ENCODE data around the gene NTM.

The NTM gene

DNA sequence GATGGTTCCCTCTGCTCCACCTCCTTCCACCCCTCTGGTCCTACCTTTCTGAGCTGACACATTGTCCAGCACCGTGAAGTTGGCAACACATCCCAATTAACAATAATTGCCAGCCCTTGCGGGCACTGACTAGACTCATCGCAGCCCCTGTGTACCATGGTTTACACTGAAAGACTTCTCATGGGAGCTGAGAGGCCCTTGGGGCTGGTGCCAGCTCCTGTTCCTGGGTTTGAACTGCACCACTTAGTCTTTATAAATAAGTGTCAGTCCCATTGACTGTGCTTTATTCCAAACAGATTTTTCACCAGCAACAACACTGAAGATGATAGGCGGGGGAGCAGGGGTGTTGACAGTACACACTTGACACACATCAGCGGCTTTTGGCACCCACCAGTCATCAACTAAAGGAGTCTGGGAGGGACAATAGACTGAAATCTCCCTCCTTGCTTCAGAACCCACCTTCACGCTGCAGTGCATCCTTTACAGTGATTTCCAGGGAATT lies 447.3 kb downstream of the NTM start:
- no peak for DNase-seq (ENCODE audit: low read depth in 1 of 2, low spot score in 1 of 2)
- Histone ChIP-seq H3K27me3 (ENCODE audit: insufficient read depth, poor library complexity, severe bottlenecking) (no peaks in the 10 kb centered on the region), H3K4me3 (replicated peaks; ENCODE audit: insufficient read depth, low read length) (no peak overlapping the region), H3K27ac (replicated peaks) (no peak overlapping the region)
- TF ChIP-seq SPI1 (IDR thresholded peaks at IDR 0.05; ENCODE audit: borderline replicate concordance, low read depth) (no peak), POLR2AphosphoS5 (IDR thresholded peaks at IDR 0.05; ENCODE audit: low read depth) (no peak), GABPA (IDR thresholded peaks at IDR 0.05; ENCODE audit: low read depth) (no peak)
- TF ChIP-seq, protein P1, sequence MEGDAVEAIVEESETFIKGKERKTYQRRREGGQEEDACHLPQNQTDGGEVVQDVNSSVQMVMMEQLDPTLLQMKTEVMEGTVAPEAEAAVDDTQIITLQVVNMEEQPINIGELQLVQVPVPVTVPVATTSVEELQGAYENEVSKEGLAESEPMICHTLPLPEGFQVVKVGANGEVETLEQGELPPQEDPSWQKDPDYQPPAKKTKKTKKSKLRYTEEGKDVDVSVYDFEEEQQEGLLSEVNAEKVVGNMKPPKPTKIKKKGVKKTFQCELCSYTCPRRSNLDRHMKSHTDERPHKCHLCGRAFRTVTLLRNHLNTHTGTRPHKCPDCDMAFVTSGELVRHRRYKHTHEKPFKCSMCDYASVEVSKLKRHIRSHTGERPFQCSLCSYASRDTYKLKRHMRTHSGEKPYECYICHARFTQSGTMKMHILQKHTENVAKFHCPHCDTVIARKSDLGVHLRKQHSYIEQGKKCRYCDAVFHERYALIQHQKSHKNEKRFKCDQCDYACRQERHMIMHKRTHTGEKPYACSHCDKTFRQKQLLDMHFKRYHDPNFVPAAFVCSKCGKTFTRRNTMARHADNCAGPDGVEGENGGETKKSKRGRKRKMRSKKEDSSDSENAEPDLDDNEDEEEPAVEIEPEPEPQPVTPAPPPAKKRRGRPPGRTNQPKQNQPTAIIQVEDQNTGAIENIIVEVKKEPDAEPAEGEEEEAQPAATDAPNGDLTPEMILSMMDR (IDR thresholded peaks at IDR 0.05; ENCODE audit: insufficient read depth, low read length), result no peak
- TF ChIP-seq, protein P2, sequence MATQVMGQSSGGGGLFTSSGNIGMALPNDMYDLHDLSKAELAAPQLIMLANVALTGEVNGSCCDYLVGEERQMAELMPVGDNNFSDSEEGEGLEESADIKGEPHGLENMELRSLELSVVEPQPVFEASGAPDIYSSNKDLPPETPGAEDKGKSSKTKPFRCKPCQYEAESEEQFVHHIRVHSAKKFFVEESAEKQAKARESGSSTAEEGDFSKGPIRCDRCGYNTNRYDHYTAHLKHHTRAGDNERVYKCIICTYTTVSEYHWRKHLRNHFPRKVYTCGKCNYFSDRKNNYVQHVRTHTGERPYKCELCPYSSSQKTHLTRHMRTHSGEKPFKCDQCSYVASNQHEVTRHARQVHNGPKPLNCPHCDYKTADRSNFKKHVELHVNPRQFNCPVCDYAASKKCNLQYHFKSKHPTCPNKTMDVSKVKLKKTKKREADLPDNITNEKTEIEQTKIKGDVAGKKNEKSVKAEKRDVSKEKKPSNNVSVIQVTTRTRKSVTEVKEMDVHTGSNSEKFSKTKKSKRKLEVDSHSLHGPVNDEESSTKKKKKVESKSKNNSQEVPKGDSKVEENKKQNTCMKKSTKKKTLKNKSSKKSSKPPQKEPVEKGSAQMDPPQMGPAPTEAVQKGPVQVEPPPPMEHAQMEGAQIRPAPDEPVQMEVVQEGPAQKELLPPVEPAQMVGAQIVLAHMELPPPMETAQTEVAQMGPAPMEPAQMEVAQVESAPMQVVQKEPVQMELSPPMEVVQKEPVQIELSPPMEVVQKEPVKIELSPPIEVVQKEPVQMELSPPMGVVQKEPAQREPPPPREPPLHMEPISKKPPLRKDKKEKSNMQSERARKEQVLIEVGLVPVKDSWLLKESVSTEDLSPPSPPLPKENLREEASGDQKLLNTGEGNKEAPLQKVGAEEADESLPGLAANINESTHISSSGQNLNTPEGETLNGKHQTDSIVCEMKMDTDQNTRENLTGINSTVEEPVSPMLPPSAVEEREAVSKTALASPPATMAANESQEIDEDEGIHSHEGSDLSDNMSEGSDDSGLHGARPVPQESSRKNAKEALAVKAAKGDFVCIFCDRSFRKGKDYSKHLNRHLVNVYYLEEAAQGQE (IDR thresholded peaks at IDR 0.05; ENCODE audit: insufficient replicate concordance, low read depth), result no peak

DNA sequence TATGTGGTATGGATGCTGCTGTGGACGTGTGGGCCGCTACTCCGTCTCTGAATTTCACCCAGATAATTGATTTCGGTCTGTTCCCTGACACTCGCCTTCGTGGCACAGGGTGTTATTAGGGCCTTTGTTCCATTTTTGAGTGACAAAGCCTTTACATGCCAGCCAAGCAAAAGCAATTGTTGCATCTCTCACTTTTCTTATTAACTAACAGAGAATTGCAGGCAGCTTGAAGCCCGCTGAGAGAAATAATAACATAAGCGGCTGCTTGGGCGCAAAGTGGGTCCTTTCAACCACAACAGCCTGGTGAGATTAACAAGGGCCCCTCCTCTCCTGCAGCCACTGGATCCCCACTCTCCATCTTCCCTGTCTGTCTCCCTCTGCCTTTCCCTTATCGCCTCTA lies 449.4 kb downstream of the NTM start:
- TF ChIP-seq, protein P1 (IDR thresholded peaks at IDR 0.05; ENCODE audit: insufficient read depth, low read length), result no peak
- TF ChIP-seq, protein P2 (IDR thresholded peaks at IDR 0.05; ENCODE audit: insufficient replicate concordance, low read depth), result no peak
- TF ChIP-seq POLR2AphosphoS5 (IDR thresholded peaks at IDR 0.05; ENCODE audit: low read depth), result no peak
- no peak for TF ChIP-seq GABPA (IDR thresholded peaks at IDR 0.05; ENCODE audit: low read depth)
- TF ChIP-seq SPI1 (IDR thresholded peaks at IDR 0.05; ENCODE audit: borderline replicate concordance, low read depth), result no peak
- DNase-seq (ENCODE audit: low read depth in 1 of 2, low spot score in 1 of 2), result no peak
- no peak overlapping the region for H3K4me3 ChIP-seq (replicated peaks; ENCODE audit: insufficient read depth, low read length)

DNA sequence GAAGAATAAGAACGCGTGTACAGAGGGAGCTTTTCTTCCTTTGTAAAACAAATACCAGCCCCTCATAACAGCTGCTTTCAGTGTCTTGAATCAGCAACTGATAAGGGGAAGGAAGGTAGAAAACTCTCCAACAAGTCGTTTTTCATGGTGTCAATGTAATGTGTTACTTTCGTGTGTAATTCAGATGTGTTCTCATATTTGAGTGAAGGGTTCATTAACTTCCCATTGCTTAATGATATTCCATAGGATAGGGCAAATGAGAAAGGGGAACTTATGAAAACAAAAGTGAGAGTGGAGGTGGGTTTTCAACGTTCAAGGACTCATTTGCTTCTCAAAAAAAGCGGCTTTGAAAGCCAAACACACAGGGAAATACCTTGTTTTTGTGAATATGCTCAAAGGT lies 452.1 kb downstream of the NTM start:
- DNase-seq (ENCODE audit: low read depth in 1 of 2, low spot score in 1 of 2), result no peak
- Histone ChIP-seq H3K27ac (replicated peaks) (no peak overlapping the region), H3K27me3 (ENCODE audit: insufficient read depth, poor library complexity, severe bottlenecking) (no peaks in the 10 kb centered on the region), H3K4me3 (replicated peaks; ENCODE audit: insufficient read depth, low read length) (no peak overlapping the region)
- TF ChIP-seq POLR2AphosphoS5 (IDR thresholded peaks at IDR 0.05; ENCODE audit: low read depth) (no peak), GABPA (IDR thresholded peaks at IDR 0.05; ENCODE audit: low read depth) (no peak), SPI1 (IDR thresholded peaks at IDR 0.05; ENCODE audit: borderline replicate concordance, low read depth) (no peak)
- TF ChIP-seq, protein P1 (IDR thresholded peaks at IDR 0.05; ENCODE audit: insufficient read depth, low read length), result no peak
- TF ChIP-seq, protein P2 (IDR thresholded peaks at IDR 0.05; ENCODE audit: insufficient replicate concordance, low read depth), result no peak

More for the DNA sequence above, 449.4 kb downstream of the NTM start:
- Histone ChIP-seq H3K27ac (replicated peaks) (no peak overlapping the region), H3K27me3 (ENCODE audit: insufficient read depth, poor library complexity, severe bottlenecking) (no peaks in the 10 kb centered on the region)
